Caco-2 (cell line): ENCODE results near the gene CMBL. TPM values are rescaled to one million over a fixed set of nuclear protein-coding genes. Genes with fewer than 3 reads are reported as not detected.
"Not testable (repeated sequence)": the region's sequence is repeated elsewhere in the genome, so short reads cannot be mapped to it uniquely, and the experiment has no call there.

ENCODE experiments used
- BruUV-seq: library from RNA; stranded (reverse); fragments of 400-500 nt; replicated peaks from 2 replicates; lab custom pipeline; 2021; lab: Mats Ljungman, UMichigan
- CTCF ChIA-PET: fragments of 300-600 bp; sonication (Branson Sonifier 250); formaldehyde crosslinking; loops from one replicate; lab custom pipeline; 2022; ENCODE audit warnings: antibody characterized with exemption; lab: Charles Lee
- POLR2A ChIA-PET: fragments of 300-600 bp; sonication (Branson Sonifier 250); formaldehyde crosslinking; loops from one replicate; lab custom pipeline; 2022; ENCODE audit warnings: antibody characterized with exemption; lab: Charles Lee
- DNase-seq, 2 experiments: peaks; one replicate each; pipeline versions ENCODE4 v3.0.0 to v3.0.0-alpha.2; 2020 to 2022
- H3K27me3 ChIP-seq: replicated peaks from 2 replicates; pipeline ENCODE4 v1.6.0; 2011; ENCODE audit warnings: low read length; ENCODE audit not compliant: control insufficient read depth, insufficient read depth
- H3K36me3 ChIP-seq: 2 replicates; pipeline ENCODE4 v1.5.1; 2011; ENCODE audit warnings: low read length; ENCODE audit not compliant: control insufficient read depth, insufficient read depth
- H3K4me1 ChIP-seq: fragments of 250-450 bp; sonication (Bioruptor Pico); 2 replicates; pipeline ENCODE4 v1.5.1; 2020; ENCODE audit warnings: mild to moderate bottlenecking
- H3K4me3 ChIP-seq: 2 replicates; pipeline ENCODE4 v1.5.1; 2011; ENCODE audit warnings: low read depth, mild to moderate bottlenecking, control low read depth, low read length
- H3K9me3 ChIP-seq: fragments of 250-450 bp; sonication (Bioruptor Pico); 2 replicates; pipeline ENCODE4 v1.5.1; 2020; ENCODE audit warnings: mild to moderate bottlenecking, moderate library complexity
- H3K27ac Mint-ChIP-seq: one replicate; pipeline ENCODE4 v1.8.0; 2022; ENCODE audit warnings: mixed read lengths; ENCODE audit not compliant: unreplicated experiment
- H3K27me3 Mint-ChIP-seq: one replicate; pipeline ENCODE4 v1.8.0; 2022; ENCODE audit warnings: mixed read lengths; ENCODE audit not compliant: insufficient read depth, unreplicated experiment
- H3K36me3 Mint-ChIP-seq: one replicate; pipeline ENCODE4 v1.8.0; 2022; ENCODE audit warnings: mild to moderate bottlenecking, mixed read lengths; ENCODE audit not compliant: insufficient read depth, unreplicated experiment
- H3K4me1 Mint-ChIP-seq: one replicate; pipeline ENCODE4 v1.8.0; 2022; ENCODE audit warnings: low read depth, mixed read lengths; ENCODE audit not compliant: unreplicated experiment
- H3K4me3 Mint-ChIP-seq: one replicate; pipeline ENCODE4 v1.8.0; 2022; ENCODE audit warnings: mild to moderate bottlenecking, moderate library complexity, mixed read lengths; ENCODE audit not compliant: unreplicated experiment
- H3K9me3 Mint-ChIP-seq: one replicate; pipeline ENCODE4 v1.8.0; 2022; ENCODE audit warnings: mixed read lengths; ENCODE audit not compliant: unreplicated experiment
- CTCF ChIP-seq, 2 experiments: fragments of 200-600 bp in 1 of 2; IDR thresholded peaks; 1 replicate in 1 of 2; 2 replicates in 1 of 2; pipeline versions ENCODE4 v1.5.1 to v1.8.0; 2011 to 2022; ENCODE audit warnings: antibody characterized with exemption in 1 of 2, control low read depth in 1 of 2, inconsistent platforms in 1 of 2, low read depth in 1 of 2, low read length in 1 of 2, mild to moderate bottlenecking in 1 of 2, moderate library complexity in 1 of 2; ENCODE audit not compliant: insufficient read depth in 1 of 2, severe bottlenecking in 1 of 2, unreplicated experiment in 1 of 2
- intact Hi-C: fragments of 100-400 bp; cut with micrococcal nuclease; formaldehyde crosslinking; loops from one replicate; pipeline ENCODE4 v1.10.0; 2022; ENCODE audit not compliant: unreplicated experiment
- total RNA-seq: library from RNA; stranded (reverse); gene quantifications from 2 replicates; pipeline ENCODE4 v1.2.3, GENCODE V29; 2022

Gene CMBL
- total RNA-seq, 1 experiment from 2014 or later: 18.4 TPM

DNA sequence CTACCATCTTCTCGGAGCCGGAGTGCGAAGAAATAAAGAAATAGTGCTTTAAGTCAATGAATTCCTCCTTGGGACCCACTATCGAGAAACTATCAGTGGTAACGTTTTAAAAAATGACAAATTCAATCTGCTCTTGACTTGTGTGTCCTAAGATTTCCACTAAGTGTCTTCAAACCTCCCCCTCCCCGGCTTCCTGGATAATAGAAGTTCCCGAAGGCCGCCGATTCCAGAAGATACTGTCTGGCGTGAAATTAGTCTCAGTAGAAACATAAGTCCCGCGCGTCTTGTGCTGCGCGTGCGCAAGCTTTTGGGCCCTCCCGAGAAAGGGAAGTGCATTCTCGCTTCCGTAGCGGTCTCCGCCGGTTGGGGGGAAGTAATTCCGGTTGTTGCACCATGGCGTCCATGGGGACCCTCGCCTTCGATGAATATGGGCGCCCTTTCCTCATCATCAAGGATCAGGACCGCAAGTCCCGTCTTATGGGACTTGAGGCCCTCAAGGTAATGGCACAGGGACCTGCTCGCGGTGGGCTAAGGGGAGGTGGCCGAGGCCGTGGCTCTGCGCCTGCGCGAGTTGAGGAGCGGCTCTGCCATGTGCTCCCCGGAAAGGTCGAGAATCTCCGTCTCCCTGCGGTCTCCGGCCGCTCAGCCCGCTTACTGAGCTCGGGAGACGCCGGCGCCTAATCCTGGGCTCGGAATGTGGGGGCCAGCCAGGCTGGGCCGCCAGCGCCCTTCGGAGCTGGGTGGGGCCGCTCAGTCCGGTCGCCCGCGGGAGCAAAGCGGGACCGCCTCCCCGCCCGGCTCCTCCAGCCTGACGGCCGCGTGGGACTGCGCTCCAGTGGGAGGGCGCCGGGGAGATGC lies 57.5 kb downstream of the CMBL start, which contains the start of gene CCT5:
TSS of gene CCT5 (plus strand) at position 333 of the 858 bp plus-strand sequence. CDS start at position 394, 61 bp downstream.
- intact Hi-C loops: loop anchor here (2.0 kb wide), 1 partner anchor 105 kb away; no protein-coding TSS in a partner anchor
- Mint-ChIP-seq H3K4me1 (peaks cover 17% of the 10 kb centered on the region), H3K4me3 (peak within 1 kb of the TSS; percentile 95), H3K9me3 (no peaks in the 10 kb centered on the region), H3K36me3 (peaks cover 58% of the 10 kb centered on the region), H3K27ac (peak within 1 kb of the TSS; percentile 89), H3K27me3 (no peaks in the 10 kb centered on the region)
- no peaks in the 10 kb centered on the region for H3K9me3 ChIP-seq
- TSS peak; percentile 55 for BruUV-seq
- H3K27me3 ChIP-seq: no peaks in the 10 kb centered on the region
- H3K4me1 ChIP-seq: peaks cover 11% of the 10 kb centered on the region; the same call in 1 of the 2 replicates
- H3K36me3 ChIP-seq: peaks cover 2% of the 10 kb centered on the region; the same call in 1 of the 2 replicates
- ChIA-PET POLR2A (interaction anchor here (0.6 to 1.0 kb wide), 4 partner anchors 11 to 1017 kb away, joined by 3 to 7 read pairs (median 4); partner anchors contain the start of gene MARCHF6), CTCF (interaction anchor here (0.6 kb wide), 1 partner anchor 8 kb away, joined by 3 read pairs; no protein-coding TSS in a partner anchor)
- peak; percentile 92 to 94 for DNase-seq
- peak within 1 kb of the TSS; percentile 91 for H3K4me3 ChIP-seq
- TF ChIP-seq CTCF (IDR thresholded peaks at IDR 0.05; ENCODE audit: insufficient read depth in 1 of 2, low read depth in 1 of 2, low read length in 1 of 2, severe bottlenecking in 1 of 2, unreplicated experiment in 1 of 2): no peak

GRCh38 chr5:10248378-10249260 lies 59.1 kb downstream of the CMBL start:
- no peak for TF ChIP-seq CTCF (IDR thresholded peaks at IDR 0.05; ENCODE audit: insufficient read depth in 1 of 2, low read depth in 1 of 2, low read length in 1 of 2, severe bottlenecking in 1 of 2, unreplicated experiment in 1 of 2)
- Mint-ChIP-seq H3K36me3 (peaks cover 51% of the 10 kb centered on the region), H3K4me3 (peak overlapping the region; percentile 95), H3K4me1 (peaks cover 19% of the 10 kb centered on the region), H3K27ac (peak overlapping the region; percentile 89), H3K9me3 (no peaks in the 10 kb centered on the region), H3K27me3 (no peaks in the 10 kb centered on the region)
- no peak for DNase-seq
- POLR2A ChIA-PET: no interaction called here
- intact Hi-C loops: no loop called here
- peaks cover 2% of the 10 kb centered on the region; the same call in 1 of the 2 replicates for H3K36me3 ChIP-seq
- peaks cover 25% of the 10 kb centered on the region for H3K4me1 ChIP-seq
- H3K27me3 ChIP-seq: no peaks in the 10 kb centered on the region
- H3K4me3 ChIP-seq: peak overlapping the region; percentile 91
- CTCF ChIA-PET: no interaction called here
- no peaks in the 10 kb centered on the region for H3K9me3 ChIP-seq
- BruUV-seq: no TSS peak

- H3K4me1 ChIP-seq: peaks cover 27% of the 10 kb centered on the region
- H3K9me3 ChIP-seq, intact Hi-C loops, H3K9me3 Mint-ChIP-seq, BruUV-seq, DNase-seq, H3K4me3 ChIP-seq, H3K36me3 ChIP-seq, CTCF ChIA-PET, H3K27ac Mint-ChIP-seq, H3K27me3 Mint-ChIP-seq, H3K4me3 Mint-ChIP-seq, POLR2A ChIA-PET, H3K27me3 ChIP-seq: not testable (repeated sequence)
- H3K36me3 Mint-ChIP-seq: peaks cover 37% of the 10 kb centered on the region
- H3K4me1 Mint-ChIP-seq: peaks cover 21% of the 10 kb centered on the region
Observed at GRCh38 chr5:10247217-10247616, 60.5 kb downstream of the CMBL start.
